IMR-90 (cell line): ENCODE data around the gene TTC23.

ENCODE experiments used
- CEBPB ChIP-seq: IDR thresholded peaks from 2 replicates; pipeline ENCODE4 v1.6.1; 2012; ENCODE audit warnings: low read depth, low read length, improper control_type of control experiment
- CTCF ChIP-seq: conservative IDR thresholded peaks from 2 replicates; pipeline ENCODE4 v1.5.1; 2012; ENCODE audit warnings: mild to moderate bottlenecking, low read depth, low read length, improper control_type of control experiment
- ELK1 ChIP-seq: fragments of 150-350 bp; IDR thresholded peaks from 2 replicates; pipeline ENCODE4 v1.6.1; 2016; ENCODE audit warnings: low read depth, mild to moderate bottlenecking, low read length, moderate library complexity, borderline replicate concordance
- POLR2A ChIP-seq: IDR thresholded peaks from 2 replicates; pipeline ENCODE4 v1.6.1; 2012; ENCODE audit warnings: mild to moderate bottlenecking, low read depth, low read length
- RAD21 ChIP-seq: IDR thresholded peaks from 2 replicates; pipeline ENCODE4 v1.6.1; 2012; ENCODE audit warnings: low read length, improper control_type of control experiment

- TF ChIP-seq CTCF (no peak), ELK1 (no peak), POLR2A (no peak), RAD21 (no peak), CEBPB (no peak)
Measured at GRCh38 chr15:99132122-99132521, 117.3 kb downstream of the TTC23 start.
